Measurements from ENCODE around the gene RHOH. TPM values are rescaled to one million over a fixed set of nuclear protein-coding genes. Genes with fewer than 3 reads are reported as not detected.

Gene RHOH
- total RNA-seq, 2 donors from 2014 or later = 2.9 to 7.9 TPM

GRCh38 chr4:40223343-40223742 lies 26.5 kb downstream of the RHOH start:
- Histone ChIP-seq H3K4me1 (no peaks in the 10 kb centered on the region), H3K27ac (no peak overlapping the region), H3K36me3 (replicated peaks in 1 of 2; ENCODE audit: insufficient read depth in 1 of 2, low read depth in 2 of 2) (no peaks in the 10 kb centered on the region), H3K27me3 (no peaks in the 10 kb centered on the region), H3K9me3 (no peaks in the 10 kb centered on the region), H3K4me3 (no peak overlapping the region)
- no peak for DNase-seq
- intact Hi-C loops (cut with DNase I) = no loop called here
- ATAC-seq = no peak
- no peak for TF ChIP-seq POLR2A (IDR thresholded peaks at IDR 0.05)
- TF ChIP-seq CTCF (IDR thresholded peaks at IDR 0.05) = no peak
- WGBS, 2 donors = 71 to 89% methylated on average over 1 of the region's 1 CpG

- H3K27ac ChIP-seq = no peak overlapping the region
- 85 to 95% methylated on average over 5 of the region's 5 CpGs for WGBS, 2 donors
- no peaks in the 10 kb centered on the region for H3K36me3 ChIP-seq (replicated peaks in 1 of 2; ENCODE audit: insufficient read depth in 1 of 2, low read depth in 2 of 2)
- DNase-seq (no peak), ATAC-seq (no peak)
- H3K27me3 ChIP-seq = no peaks in the 10 kb centered on the region
- intact Hi-C loops (cut with DNase I) = no loop called here
- no peak overlapping the region for H3K4me3 ChIP-seq
- H3K9me3 ChIP-seq = no peaks in the 10 kb centered on the region
- H3K4me1 ChIP-seq = no peaks in the 10 kb centered on the region
- no peak for TF ChIP-seq CTCF (IDR thresholded peaks at IDR 0.05)
- no peak for TF ChIP-seq POLR2A (IDR thresholded peaks at IDR 0.05)
Observed at GRCh38 chr4:40224432-40224831, 27.6 kb downstream of the RHOH start.

GRCh38 chr4:40225497-40225896 lies 28.7 kb downstream of the RHOH start:
- no peaks in the 10 kb centered on the region for H3K4me1 ChIP-seq
- ATAC-seq = no peak
- no peak for DNase-seq
- no peaks in the 10 kb centered on the region for H3K36me3 ChIP-seq (replicated peaks in 1 of 2; ENCODE audit: insufficient read depth in 1 of 2, low read depth in 2 of 2)
- H3K27me3 ChIP-seq = no peaks in the 10 kb centered on the region
- no peak for TF ChIP-seq CTCF (IDR thresholded peaks at IDR 0.05)
- no peak for TF ChIP-seq POLR2A (IDR thresholded peaks at IDR 0.05)
- H3K27ac ChIP-seq = no peak overlapping the region
- no peaks in the 10 kb centered on the region for H3K9me3 ChIP-seq
- WGBS, 2 donors = 90 to 92% methylated on average over 5 of the region's 5 CpGs
- intact Hi-C loops (cut with DNase I) = no loop called here
- no peak overlapping the region for H3K4me3 ChIP-seq

- H3K9me3 ChIP-seq = no peaks in the 10 kb centered on the region
- no peak overlapping the region for H3K27ac ChIP-seq
- 58 to 59% methylated on average over 2 of the region's 2 CpGs for WGBS, 2 donors
- DNase-seq (no peak), ATAC-seq (no peak)
- H3K36me3 ChIP-seq (replicated peaks in 1 of 2; ENCODE audit: insufficient read depth in 1 of 2, low read depth in 2 of 2) = no peaks in the 10 kb centered on the region
- intact Hi-C loops (cut with DNase I) = no loop called here
- H3K4me1 ChIP-seq = no peaks in the 10 kb centered on the region
- H3K4me3 ChIP-seq = no peak overlapping the region
- TF ChIP-seq POLR2A (IDR thresholded peaks at IDR 0.05) (no peak), CTCF (IDR thresholded peaks at IDR 0.05) (no peak)
- H3K27me3 ChIP-seq = no peaks in the 10 kb centered on the region
Observed at GRCh38 chr4:40227284-40227683, 30.5 kb downstream of the RHOH start.

- WGBS, 2 donors = 86 to 92% methylated on average over 10 of the region's 10 CpGs
- intact Hi-C loops (cut with DNase I) = no loop called here
- no peaks in the 10 kb centered on the region for H3K27me3 ChIP-seq
- H3K36me3 ChIP-seq (replicated peaks in 1 of 2; ENCODE audit: insufficient read depth in 1 of 2, low read depth in 2 of 2) = no peaks in the 10 kb centered on the region
- no peak for ATAC-seq
- TF ChIP-seq POLR2A (IDR thresholded peaks at IDR 0.05) = no peak
- peak in 1 of 7 experiments; percentile 13 for TF ChIP-seq CTCF (IDR thresholded peaks at IDR 0.05)
- DNase-seq = no peak
- no peaks in the 10 kb centered on the region for H3K4me1 ChIP-seq
- no peak overlapping the region for H3K27ac ChIP-seq
- no peaks in the 10 kb centered on the region for H3K9me3 ChIP-seq
- no peak overlapping the region for H3K4me3 ChIP-seq
Observed at GRCh38 chr4:40228497-40229365, 31.9 kb downstream of the RHOH start.
